PC-9 (cell line): ENCODE results near the gene MYO5A. TPM values are rescaled to one million over a fixed set of nuclear protein-coding genes. Genes with fewer than 3 reads are reported as not detected.

Experiments used
- BruUV-seq: library from RNA; stranded (reverse); fragments of 400-500 nt; replicated peaks from 2 replicates; lab custom pipeline; 2021; lab: Mats Ljungman, UMichigan
- CTCF ChIA-PET: fragments of 300-600 bp; sonication (Branson Sonifier 250); formaldehyde crosslinking; loops from one replicate; lab custom pipeline; 2022; ENCODE audit warnings: antibody characterized with exemption; lab: Charles Lee
- POLR2A ChIA-PET: fragments of 300-600 bp; sonication (Branson Sonifier 250); formaldehyde crosslinking; loops from one replicate; lab custom pipeline; 2022; ENCODE audit warnings: antibody characterized with exemption; ENCODE audit not compliant: unreplicated experiment; lab: Charles Lee
- DNase-seq, 2 experiments: peaks; one replicate each; pipeline versions ENCODE4 v3.0.0 to v3.0.0-alpha.2; 2015 to 2022; ENCODE audit warnings: mixed read lengths in 1 of 2
- H2AFZ ChIP-seq: fragments of 200-600 bp; sonication (generic); 2 replicates; pipeline ENCODE4 v1.8.1; 2017; ENCODE audit warnings: antibody characterized with exemption
- H3F3A ChIP-seq: fragments of 200-600 bp; sonication (generic); 2 replicates; pipeline ENCODE4 v1.8.1; 2017; ENCODE audit warnings: antibody characterized with exemption, mild to moderate bottlenecking, low read depth; ENCODE audit not compliant: insufficient read depth
- H3K27ac ChIP-seq: fragments of 200-600 bp; sonication (generic); 2 replicates; pipeline ENCODE4 v1.6.1; 2016; ENCODE audit warnings: mixed run types
- H3K27me3 ChIP-seq: fragments of 200-600 bp; sonication (generic); 2 replicates; pipeline ENCODE4 v1.6.1; 2016; ENCODE audit warnings: low read depth, mixed run types; ENCODE audit not compliant: insufficient read depth
- H3K36me3 ChIP-seq: fragments of 200-600 bp; sonication (generic); 2 replicates; pipeline ENCODE4 v1.6.1; 2016; ENCODE audit warnings: low read depth, mixed run types
- H3K4me1 ChIP-seq: fragments of 200-600 bp; sonication (generic); replicated peaks from 2 replicates; pipeline ENCODE4 v1.6.1; 2016; ENCODE audit warnings: mixed run types; ENCODE audit not compliant: insufficient read depth
- H3K4me2 ChIP-seq: fragments of 200-600 bp; sonication (generic); 2 replicates; pipeline ENCODE4 v1.6.1; 2017; ENCODE audit warnings: mixed run types
- H3K4me3 ChIP-seq: fragments of 200-600 bp; sonication (generic); 2 replicates; pipeline ENCODE4 v1.6.1; 2016; ENCODE audit warnings: mixed run types
- H3K79me2 ChIP-seq: fragments of 200-600 bp; sonication (generic); 2 replicates; pipeline ENCODE4 v1.6.1; 2017; ENCODE audit warnings: low read depth, mixed run types
- H3K9me2 ChIP-seq: fragments of 200-600 bp; sonication (generic); 2 replicates; pipeline ENCODE4 v1.8.1; 2017; ENCODE audit warnings: mild to moderate bottlenecking; ENCODE audit not compliant: insufficient read depth
- H3K9me3 ChIP-seq: fragments of 200-600 bp; sonication (generic); 2 replicates; pipeline ENCODE4 v1.8.1; 2016; ENCODE audit warnings: low read depth; ENCODE audit not compliant: insufficient read depth
- H4K20me1 ChIP-seq: fragments of 200-600 bp; sonication (generic); 2 replicates; pipeline ENCODE4 v1.8.1; 2017; ENCODE audit not compliant: insufficient read depth
- CTCF ChIP-seq: fragments of 200-600 bp; sonication (generic); conservative IDR thresholded peaks from 2 replicates; pipeline ENCODE4 v1.6.1; 2017; ENCODE audit warnings: mixed run types, antibody characterized with exemption, mild to moderate bottlenecking, moderate library complexity
- EZH2 ChIP-seq: fragments of 200-600 bp; sonication (generic); IDR thresholded peaks from 2 replicates; pipeline ENCODE4 v1.8.0; 2017; ENCODE audit warnings: antibody characterized with exemption, low read depth
- intact Hi-C: fragments of 100-400 bp; cut with micrococcal nuclease; formaldehyde crosslinking; loops from one replicate; pipeline ENCODE4 v1.10.0; 2022; ENCODE audit not compliant: unreplicated experiment
- total RNA-seq: library from RNA; stranded (reverse); gene quantifications from 2 replicates; pipeline ENCODE4 v1.2.3, GENCODE V29; 2021

The MYO5A gene
- total RNA-seq, 1 experiment from 2014 or later, result 10.7 TPM

DNA sequence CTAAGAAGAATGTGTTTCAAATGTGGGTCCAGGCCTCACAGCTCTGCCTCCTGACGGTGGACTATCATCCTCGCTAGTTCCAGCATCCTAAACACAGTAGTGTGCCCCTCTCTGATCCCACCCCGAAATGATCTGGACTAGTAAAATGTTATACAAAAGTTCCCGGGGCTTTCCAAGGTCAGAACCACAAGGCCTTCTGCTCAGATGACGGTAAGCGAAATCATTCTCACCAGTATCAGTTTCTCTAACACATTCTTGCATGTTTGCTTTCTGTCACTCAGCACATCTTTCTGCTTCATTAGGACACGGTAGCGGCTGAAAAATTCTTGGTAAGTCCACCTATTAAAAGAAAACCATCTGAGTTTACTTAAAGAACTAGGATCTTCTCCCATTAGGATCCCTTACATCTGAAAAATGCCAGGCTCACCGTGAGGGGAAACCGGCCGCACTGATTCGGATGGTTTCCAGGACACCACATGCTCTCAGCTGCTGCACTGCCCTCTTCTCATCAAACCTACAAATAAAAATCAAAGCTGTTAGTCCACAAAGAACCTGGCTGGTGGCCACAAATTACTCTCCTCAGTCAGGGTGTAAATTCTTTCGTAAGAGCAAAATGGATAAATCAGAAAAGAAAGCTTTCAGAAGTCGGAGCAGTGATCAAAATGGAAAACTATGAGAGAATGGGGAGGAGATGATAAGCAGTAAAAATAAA is 149.1 kb downstream of the MYO5A start:
- ChIA-PET CTCF (no interaction called here), POLR2A (no interaction called here)
- H3K27ac ChIP-seq, result no peak overlapping the region
- H3K4me2 ChIP-seq, result no peak overlapping the region
- no peaks in the 10 kb centered on the region for H3K9me3 ChIP-seq
- no peaks in the 10 kb centered on the region for H3K4me1 ChIP-seq
- BruUV-seq, result no TSS peak
- no peaks in the 10 kb centered on the region for H3K36me3 ChIP-seq
- TF ChIP-seq CTCF (no peak), EZH2 (no peak)
- H2AFZ ChIP-seq, result no peak overlapping the region
- no peaks in the 10 kb centered on the region for H3K9me2 ChIP-seq
- H3F3A ChIP-seq, result no peaks in the 10 kb centered on the region
- no peaks in the 10 kb centered on the region for H3K79me2 ChIP-seq
- no peak for DNase-seq
- intact Hi-C loops, result no loop called here
- no peak overlapping the region for H3K4me3 ChIP-seq
- no peaks in the 10 kb centered on the region for H4K20me1 ChIP-seq
- H3K27me3 ChIP-seq, result no peaks in the 10 kb centered on the region

DNA sequence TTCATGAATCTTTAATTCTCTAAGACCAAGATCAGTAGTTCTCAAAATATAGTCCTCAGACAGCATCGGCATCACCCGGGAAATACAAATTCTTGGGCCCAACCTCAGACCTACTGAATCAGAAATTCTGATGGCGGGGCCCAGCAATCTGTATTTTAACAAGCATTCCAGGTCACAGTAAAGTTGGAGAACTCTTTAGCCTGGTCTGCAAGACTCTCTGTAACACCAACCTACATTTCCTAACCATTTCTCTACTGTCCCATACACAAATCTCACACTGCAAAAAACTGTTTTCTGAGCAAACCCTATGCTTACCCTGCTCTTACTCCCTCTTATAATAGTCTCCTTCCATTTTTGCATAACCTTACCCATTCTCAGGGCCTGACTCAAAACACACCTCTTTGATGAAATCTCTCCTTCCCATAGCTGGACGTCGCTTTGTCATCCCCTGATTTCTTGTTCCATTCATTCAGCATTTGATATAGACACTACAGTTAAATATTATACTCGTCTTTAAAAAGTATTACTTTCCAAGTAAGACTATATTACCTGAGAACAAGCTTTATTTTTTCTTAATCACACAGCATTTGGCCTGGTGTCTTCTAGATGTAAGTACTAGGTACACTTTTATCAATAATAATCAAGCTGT is 149.8 kb downstream of the MYO5A start:
- H3K4me2 ChIP-seq, result no peak overlapping the region
- POLR2A ChIA-PET, result interaction anchor here (0.6 to 0.8 kb wide), 2 partner anchors 11 to 166 kb away, joined by 4 to 9 read pairs; no protein-coding TSS in a partner anchor
- intact Hi-C loops, result no loop called here
- no peak for DNase-seq
- no peaks in the 10 kb centered on the region for H3K36me3 ChIP-seq
- no peak overlapping the region for H3K27ac ChIP-seq
- no peaks in the 10 kb centered on the region for H3K9me3 ChIP-seq
- no peak overlapping the region for H2AFZ ChIP-seq
- no TSS peak for BruUV-seq
- no peaks in the 10 kb centered on the region for H3K9me2 ChIP-seq
- TF ChIP-seq CTCF (no peak), EZH2 (no peak)
- H3K79me2 ChIP-seq, result no peaks in the 10 kb centered on the region
- no peaks in the 10 kb centered on the region for H3K4me1 ChIP-seq
- H3K27me3 ChIP-seq, result no peaks in the 10 kb centered on the region
- no peak overlapping the region for H3K4me3 ChIP-seq
- H4K20me1 ChIP-seq, result no peaks in the 10 kb centered on the region
- H3F3A ChIP-seq, result no peaks in the 10 kb centered on the region
- CTCF ChIA-PET, result no interaction called here

- intact Hi-C loops, result no loop called here
- no peak for TF ChIP-seq EZH2
- Histone ChIP-seq H3K4me1 (no peaks in the 10 kb centered on the region), H3K4me2 (no peak overlapping the region), H4K20me1 (no peaks in the 10 kb centered on the region), H3K9me3 (no peaks in the 10 kb centered on the region), H3F3A (no peaks in the 10 kb centered on the region), H3K36me3 (no peaks in the 10 kb centered on the region), H3K79me2 (no peaks in the 10 kb centered on the region), H3K27ac (no peak overlapping the region), H3K9me2 (no peaks in the 10 kb centered on the region), H2AFZ (no peak overlapping the region), H3K4me3 (no peak overlapping the region), H3K27me3 (no peaks in the 10 kb centered on the region)
- ChIA-PET POLR2A (interaction anchor here (0.7 kb wide), 1 partner anchor 8 kb away, joined by 5 read pairs; no protein-coding TSS in a partner anchor), CTCF (no interaction called here)
- no TSS peak for BruUV-seq
- DNase-seq, result no peak
Observed at GRCh38 chr15:52370010-52370409, 158.7 kb downstream of the MYO5A start.
